ENCODE results near the gene TPSG1.

DNA sequence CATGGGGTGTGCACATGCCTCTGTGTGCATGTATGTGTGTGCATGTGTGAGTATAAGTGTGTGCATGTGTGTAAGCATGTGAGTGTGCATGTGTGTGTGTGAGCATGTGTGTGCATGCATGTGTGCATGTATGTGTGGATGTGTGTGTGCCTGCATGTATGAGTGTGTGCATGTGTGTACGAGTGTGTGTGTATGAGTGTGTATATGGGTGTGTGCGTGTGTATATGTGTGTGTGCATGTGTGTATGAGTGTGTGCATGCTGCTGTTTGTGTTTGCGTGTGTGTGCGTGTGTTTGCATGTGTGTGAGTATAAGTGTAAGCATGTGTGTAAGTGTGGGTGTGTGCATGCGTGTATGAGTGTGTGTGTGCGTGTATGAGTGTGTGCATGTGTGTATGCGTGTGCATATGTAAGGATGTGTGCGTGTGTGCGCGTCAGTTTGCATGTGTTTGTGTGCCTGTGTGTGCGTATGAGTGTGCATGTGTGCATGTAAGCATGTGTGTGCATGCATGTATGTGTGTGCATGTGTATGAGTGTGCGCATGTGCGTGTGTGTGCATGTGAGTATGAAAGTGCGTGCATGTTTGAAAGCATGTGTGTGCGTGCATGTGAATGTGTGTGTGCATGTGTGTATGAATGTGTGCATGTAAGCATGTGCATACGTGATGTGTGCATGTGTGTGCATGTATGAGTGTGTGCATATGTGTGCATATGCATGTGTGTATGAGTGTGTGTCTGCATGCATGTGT lies 39.4 kb upstream of the TPSG1 start:
- TF ChIP-seq CTCF (IDR thresholded peaks at IDR 0.05) (no peak), POLR2A (IDR thresholded peaks at IDR 0.05) (no peak)
